GM18519 (cell line): ENCODE measurements around the gene HDX.
"Not testable (repeated sequence)": the region's sequence is repeated elsewhere in the genome, so short reads cannot be mapped to it uniquely, and the experiment has no call there.

Experiments used
- ATAC-seq: cut with Tn5 transposase; IDR thresholded peaks from one replicate; pipeline ENCODE4 v1.9.1; 2021; ENCODE audit warnings: mild to moderate bottlenecking, moderate library complexity; ENCODE audit not compliant: unreplicated experiment, low FRiP score

The HDX gene, protein sequence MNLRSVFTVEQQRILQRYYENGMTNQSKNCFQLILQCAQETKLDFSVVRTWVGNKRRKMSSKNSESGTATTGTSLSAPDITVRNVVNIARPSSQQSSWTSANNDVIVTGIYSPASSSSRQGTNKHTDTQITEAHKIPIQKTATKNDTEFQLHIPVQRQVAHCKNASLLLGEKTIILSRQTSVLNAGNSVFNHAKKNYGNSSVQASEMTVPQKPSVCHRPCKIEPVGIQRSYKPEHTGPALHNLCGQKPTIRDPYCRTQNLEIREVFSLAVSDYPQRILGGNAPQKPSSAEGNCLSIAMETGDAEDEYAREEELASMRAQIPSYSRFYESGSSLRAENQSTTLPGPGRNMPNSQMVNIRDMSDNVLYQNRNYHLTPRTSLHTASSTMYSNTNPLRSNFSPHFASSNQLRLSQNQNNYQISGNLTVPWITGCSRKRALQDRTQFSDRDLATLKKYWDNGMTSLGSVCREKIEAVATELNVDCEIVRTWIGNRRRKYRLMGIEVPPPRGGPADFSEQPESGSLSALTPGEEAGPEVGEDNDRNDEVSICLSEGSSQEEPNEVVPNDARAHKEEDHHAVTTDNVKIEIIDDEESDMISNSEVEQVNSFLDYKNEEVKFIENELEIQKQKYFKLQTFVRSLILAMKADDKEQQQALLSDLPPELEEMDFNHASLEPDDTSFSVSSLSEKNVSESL

DNA sequence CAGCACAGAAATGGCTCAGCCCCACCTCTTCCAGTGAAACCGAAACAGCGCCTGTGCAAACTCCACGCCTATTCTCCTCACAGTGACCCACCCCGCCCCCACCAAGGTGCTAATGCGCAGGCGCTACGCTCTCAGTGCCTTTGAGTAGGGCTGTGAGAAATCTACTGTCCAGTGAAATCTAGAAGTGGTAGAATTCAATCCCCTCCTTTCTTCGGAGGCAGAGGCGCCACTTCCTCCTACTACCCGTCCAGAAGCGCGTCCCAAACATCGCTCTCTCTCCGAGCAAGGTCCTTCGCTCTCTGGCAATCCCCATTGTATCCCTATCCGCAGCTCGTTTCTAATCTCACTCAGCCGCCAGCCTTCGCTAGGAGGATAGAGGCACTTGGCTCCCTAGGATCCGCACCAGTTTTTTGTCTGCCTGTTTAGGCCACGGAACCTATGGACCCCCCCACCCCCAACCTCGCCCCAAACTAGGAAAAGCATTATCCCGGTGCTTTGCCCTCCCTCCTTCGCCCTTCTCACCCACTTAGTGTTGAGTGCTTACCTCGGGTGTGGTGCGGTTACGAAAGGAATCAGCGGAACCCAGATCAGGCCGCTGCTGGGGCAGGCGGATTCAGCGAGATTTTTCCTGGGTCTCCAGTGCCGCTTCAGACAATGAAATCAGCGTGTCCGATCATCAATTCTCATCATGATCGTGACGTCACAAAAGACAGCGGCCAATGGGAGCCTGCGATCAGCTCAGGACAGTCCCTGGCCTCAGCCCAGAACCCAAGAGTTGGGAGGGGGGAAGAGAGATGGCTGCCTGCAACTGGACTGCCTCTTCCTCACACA lies at the start of gene HDX:
Gene HDX (minus strand): TSS at position 656 of the 831 bp plus-strand sequence. CDS start 27,056 bp downstream, outside the sequence.
- peak; percentile 83 for ATAC-seq

DNA sequence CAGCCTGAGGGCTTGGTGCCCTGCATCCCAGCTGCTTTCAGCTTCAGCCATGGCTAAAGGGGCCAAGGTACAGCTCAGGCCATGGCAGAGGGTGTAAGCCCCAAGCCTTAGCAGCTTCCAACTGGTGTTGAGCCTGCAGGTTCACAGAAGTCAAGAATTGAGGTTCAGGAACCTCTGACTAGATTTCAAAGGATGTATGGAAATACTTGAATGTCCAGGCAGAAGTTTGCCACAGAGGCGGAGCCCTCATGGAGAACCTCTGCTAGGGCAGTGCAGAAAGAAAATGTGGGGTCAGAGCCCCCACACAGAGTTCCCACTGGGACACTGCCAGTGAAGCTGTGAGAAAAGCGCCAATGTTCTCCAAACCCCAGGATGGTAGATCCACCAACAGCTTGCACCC lies 39.1 kb upstream of the HDX start:
- ATAC-seq = not testable (repeated sequence)

DNA sequence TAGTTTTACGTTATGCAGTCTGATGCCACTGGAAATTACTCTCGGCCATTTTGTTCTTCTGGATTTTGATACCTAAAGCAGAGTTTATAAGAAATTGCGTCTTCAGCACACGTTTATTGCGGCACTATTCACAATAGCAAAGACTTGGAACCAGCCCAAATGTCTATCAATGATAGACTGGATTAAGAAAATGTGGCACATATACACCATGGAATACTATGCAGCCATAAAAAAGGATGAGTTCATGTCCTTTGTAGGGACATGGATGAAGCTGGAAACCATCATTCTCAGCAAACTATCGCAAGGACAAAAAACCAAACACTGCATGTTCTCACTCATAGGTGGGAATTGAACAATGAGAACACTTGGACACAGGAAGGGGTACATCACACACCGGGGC lies 35.4 kb upstream of the HDX start:
- ATAC-seq = not testable (repeated sequence)

DNA sequence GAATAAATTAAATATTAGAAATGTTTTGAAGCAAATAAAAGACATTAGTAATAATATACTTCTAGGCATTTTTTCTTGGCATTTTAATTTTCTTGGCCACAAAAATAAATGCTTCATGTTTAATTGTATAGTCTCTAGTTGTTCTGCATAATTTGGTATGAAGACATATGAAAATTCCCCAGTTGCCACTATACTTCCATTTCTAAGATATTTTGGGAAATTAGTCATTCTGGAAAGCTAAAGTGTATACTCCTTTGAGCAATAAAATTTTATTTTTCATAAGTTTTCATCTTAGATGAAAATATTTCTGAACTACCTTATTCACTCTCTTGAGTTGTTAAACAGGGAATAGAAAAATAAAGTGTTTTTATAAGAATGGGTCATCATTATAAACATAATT lies 13.8 kb downstream of the HDX start:
- no peak for ATAC-seq

DNA sequence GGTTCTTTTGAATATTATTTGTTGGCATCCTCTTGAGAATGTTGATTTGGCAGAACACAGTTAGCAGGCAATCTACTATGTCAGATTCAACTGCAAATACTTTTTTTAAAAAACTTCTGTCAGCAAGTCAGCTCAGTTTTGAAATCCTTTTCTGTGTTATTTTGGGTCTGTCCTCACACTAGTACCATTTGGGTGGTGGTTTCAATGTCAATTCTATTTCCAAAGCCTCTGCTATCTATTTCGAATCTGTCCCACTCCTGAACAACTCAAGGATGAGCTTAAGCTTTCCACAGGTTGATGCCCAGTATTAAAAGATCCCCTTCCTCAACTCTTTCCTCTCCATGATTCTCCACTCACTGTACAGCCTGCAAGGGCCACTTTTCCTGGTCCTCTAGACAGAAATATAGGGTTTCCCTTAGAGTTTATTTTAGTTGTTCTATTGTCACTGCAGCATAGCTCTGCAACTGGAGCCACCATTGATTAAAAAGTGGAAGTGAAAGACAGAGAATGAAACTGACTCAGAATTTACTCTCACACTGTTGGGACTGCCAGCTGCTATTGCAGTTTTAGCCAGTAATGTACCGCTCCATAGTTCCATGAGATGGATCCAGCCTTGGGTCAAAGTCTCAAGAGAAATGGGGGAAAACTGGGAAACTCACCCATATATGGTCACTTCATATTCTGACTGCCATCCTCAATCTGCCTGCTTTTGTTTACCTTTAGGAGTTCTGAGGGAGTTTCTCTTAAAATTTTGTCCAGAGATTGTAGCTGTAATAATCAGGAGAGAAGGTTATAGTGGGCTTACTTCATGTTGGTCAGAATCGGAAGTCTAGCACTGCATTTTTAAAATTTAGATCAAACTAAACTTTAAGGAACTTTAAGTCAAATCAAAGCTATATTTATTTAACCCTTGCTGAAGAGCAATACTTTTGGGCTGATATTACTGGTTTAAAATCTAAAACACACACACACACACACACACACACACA lies 14.6 kb downstream of the HDX start:
- peak; percentile 100 for ATAC-seq

DNA sequence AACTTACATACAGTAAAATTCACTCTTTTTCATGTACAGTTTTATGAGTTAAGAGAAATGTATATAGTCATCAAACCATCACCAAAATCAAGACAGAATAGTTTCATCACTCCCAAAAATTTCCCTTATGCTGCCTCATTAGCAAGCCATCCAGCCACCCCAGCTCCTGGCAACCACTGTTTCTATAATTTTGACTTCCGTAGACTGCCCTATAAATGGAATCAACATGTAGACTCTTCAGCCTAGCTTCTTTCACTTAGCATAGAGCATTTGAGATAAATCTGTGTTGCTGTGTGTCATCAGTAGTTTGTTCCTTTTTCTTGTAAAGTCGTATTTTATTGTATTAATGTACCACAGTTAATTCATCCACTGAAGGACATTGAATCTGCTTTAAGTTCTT lies 23.2 kb downstream of the HDX start:
- ATAC-seq = no peak

DNA sequence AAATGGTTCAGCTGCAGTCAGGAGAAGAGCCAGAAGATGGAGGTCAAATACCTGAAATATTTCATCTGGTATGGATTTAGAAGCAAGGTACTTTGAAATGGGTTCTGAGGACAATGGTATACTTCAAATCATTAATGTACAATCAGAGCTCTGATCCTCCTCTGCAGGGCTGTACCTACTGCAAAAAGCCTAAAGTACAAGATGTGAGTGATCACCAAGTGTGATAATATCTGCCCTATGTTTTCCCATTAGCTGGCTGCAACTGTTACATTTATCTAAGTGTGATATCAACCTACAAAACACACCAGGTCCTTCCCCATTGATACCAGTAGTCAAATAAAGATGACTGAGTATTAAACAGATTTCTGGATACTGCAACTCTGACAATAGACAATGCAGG lies 25.1 kb downstream of the HDX start:
- ATAC-seq = no peak

DNA sequence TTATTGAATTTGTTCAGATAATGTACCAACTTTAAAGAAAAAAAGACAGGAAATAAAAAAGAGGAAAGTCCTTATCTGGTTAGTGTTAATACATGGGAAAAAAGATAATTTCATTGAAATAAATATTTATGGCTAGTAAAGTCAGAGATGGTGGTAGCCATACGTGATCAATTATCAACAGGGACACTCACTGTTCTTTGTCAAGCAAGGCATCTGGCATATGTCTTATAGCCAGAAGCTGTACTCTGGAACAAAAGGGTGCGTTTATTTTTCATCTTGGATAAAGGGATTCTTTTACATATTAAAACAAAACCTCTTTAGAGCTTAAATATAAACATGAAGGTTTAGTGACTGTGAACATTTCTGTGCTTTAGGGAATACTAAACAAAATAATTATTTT lies 26.7 kb downstream of the HDX start:
- ATAC-seq = no peak

DNA sequence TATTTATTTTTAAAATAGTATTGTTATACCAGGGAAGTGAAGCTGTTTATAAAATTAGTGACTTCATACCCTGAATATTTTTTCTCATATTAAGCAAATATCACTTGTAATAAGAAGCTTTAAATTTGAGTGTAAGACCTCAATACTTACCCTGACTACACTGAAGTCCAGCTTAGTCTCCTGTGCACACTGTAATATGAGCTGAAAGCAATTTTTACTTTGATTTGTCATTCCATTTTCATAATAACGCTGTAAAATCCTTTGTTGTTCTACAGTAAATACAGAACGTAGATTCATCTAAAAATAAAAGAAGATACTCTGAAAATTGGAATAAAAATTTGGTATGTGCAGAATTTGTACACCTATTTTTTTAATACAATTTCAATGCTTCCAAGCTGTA lies 27.2 kb downstream of the HDX start:
- no peak for ATAC-seq

DNA sequence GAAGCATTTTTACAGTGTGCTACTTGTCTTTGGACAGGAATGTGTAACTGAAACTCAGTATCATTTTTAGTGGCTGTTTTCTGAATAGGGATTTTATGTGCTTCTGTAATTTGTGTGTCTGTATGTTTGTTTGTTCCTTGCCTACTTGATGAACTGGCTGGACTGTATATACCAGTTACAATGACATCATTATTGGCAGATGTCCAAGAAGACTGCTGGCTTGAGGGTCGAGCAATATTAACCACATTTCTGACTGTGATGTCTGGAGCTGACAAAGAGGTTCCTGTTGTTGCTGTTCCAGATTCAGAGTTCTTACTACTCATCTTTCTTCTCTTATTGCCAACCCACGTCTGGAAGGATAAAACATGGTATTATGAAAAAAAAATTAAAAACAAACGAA lies 33.0 kb downstream of the HDX start:
- no peak for ATAC-seq

DNA sequence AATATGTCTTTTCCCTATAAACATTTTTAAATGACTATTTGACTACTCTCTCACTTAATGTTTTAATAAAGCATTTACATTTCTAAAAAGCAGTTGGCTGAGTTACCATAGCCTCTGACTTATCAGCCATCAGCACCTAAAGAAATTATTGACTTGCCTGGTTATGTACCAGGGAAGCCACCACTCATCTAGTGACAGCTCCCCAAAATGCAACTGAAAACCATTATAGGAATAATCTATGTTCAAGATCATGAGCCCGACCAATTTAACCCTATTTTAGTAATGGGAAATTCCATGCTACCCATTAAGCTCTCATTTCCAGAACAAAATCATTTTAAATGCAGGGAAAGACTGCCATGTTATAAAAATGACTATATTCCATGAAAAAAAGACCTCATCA lies 34.4 kb downstream of the HDX start:
- ATAC-seq = no peak

DNA sequence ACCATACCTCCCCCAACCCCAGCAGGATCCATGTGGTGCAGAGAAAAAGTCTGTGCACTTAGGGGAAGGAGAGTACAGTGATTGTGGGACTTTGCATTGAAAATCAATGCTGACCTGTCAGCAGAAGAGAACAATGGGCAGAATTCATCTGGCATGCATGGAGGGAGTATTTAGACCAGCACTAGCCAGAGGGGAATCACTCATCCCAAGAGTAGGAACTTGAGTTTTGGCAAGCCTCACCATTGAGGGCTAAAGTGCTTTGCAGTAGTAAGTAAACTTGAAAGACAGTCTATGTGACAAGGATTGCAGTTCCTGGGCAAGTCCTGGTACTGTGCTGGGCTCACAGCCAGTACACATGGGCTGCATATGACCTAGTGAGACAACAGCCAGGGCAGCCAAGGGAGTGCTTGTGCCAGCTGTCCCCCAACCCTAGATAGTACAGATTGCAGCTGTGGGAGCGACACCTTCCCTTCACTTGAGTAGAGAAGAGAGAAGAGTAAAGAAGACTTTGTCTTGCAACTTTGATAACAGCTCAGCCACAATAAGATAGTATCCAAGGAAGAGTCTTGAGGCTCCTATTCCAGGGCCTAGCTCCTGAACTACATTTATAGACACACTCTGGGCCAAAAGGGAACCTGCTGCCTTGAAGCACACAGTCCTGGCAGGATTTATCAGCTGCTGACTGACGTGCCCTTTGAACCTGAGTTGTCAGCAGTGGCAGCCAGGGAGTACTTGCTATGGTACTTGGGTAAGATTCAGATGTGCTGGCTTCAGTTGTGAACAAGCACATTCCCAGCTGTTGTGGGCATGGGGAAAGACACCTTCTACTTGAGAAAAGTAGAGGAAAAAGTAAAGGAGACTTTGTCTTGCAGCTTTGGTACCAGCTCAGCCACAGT lies 48.7 kb downstream of the HDX start:
- ATAC-seq = no peak

DNA sequence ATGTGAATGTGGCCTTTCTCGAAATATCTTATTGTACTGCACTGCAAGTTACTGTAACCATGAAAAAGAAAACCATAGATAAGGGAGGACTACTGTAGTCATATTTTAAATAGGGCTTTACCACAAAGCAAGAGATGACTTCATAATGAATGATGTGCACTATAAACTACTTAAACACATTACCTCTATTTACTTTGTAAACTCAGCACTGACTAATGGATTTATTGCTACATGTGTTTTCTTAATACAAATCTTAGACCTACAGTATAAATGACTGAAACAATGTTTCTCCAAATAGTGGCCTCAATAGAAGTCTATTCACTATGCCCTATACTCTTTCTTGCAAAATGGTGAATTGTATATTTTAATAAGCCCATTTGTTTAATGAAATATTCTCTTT lies 61.1 kb downstream of the HDX start:
- no peak for ATAC-seq

DNA sequence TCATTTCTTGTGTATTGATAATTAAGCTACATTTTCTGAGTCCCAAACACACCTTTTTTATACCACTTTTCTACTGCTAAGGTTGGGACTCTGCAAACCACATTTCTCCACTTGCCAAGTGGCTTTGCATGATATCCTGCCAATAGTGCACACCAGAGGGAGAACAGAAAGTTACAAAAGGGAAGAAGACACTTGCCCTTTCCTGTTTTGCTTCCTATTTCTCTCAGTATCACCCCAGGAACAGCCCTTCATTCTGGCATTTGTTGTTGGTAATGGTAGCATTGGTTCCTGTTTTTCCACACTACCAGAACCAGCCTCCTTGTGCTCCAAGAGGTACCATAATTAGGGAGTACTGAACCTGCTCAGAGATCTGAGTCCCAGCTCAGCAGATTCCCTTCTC lies 87.1 kb downstream of the HDX start:
- ATAC-seq = no peak

DNA sequence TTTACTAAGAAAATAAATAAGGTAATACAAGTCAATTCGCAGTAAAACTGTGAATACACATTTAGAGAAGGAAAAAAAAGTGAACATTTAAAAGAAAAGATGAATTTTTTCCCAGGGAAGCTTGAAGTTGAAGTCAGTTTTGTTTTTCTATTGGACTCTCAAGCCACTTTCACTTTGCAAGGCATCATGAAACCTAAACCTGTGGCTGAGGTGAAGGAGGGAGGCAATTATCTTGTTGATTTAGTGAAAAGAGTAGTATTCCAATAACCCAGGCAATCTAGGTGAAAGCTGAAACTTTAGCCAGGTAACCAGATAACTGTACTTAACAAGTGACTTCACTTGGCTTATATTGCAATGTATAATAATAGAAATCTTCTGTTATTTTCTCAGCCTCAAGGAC lies 138.6 kb downstream of the HDX start:
- no peak for ATAC-seq

DNA sequence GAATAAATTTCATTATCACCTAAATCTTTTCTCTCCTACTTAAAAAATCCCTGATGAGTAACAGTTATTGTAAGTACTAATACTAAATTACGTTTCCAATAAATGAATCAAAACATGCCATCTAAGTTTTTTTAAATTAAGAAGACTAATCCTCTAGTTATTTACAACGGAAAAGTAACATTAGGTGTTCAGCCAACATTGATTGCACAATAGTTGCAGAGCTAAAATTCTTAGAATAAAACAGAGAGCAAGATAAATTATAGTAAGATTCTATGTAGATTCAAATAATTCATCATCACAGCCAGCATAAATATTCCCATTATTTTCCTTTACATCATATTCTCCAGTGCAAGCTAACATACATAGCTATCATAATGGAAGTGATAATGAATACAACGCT lies 139.2 kb downstream of the HDX start:
- no peak for ATAC-seq

DNA sequence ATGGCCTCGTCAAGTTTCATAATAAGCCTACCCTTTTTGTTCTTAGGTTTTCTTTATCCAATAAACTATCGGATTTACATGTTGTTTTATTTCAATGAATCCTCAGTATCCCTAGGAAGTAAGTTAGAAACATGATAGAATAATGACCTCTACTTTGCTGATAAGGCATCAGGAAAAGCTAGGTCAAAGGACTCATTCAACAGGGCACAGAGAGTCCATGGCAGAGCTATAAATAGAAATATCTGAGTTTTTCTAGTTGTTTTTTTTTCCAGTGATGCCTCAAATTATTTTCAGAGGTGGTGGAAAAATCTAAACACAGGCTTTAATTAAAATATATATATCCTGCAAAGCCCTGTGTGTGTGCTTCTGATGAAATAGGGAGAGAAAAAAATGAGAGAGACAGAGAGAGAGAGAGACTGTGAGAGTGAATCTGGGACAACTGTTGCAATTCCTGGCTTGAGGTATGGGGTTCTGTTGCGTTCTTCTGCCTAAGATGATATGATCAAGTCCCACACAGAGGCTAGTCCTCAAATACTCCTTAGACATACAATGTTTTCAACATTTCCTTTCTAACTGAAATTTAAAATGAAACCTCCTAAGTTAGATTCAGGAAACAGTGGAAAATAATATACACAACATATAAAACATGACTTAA lies 139.9 kb downstream of the HDX start:
- ATAC-seq = no peak

DNA sequence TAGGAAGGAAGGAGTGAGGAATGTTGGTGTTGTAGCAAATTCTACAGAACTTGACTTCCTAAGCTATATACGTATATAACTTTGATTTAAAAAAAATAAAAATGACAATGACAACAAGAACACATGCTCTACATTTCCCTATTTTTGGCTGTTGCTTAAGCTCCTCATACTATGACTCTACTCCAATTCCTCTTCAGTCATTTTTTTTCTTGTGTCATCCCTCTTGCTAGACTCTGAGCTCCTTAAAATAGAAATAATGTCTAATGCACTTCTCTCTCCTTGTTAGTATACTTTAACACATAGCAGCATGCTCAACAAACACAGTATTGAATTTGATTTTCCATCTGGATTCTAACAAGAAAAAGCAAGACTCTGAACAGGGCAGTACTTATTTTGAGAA lies 144.0 kb downstream of the HDX start:
- ATAC-seq = no peak

DNA sequence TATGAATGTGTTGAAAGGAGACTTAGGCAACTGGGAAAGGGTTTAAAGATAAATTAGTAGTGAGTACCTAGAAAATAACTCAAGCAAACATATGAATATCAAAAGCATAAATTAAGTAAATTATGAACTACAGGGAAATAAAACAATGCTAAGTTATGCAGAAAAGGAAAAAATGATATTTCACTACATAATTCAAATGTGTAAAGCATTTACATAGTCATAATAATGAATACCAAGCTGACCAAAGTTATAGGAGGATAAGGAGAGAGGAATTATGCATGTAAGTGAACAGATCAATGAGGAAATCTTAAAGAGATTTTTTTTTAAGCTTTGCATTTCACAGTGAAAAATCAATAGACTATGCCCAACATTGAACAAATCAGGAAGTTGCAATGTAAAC lies 145.0 kb downstream of the HDX start:
- ATAC-seq = no peak
